ENCODE measurements around the gene KIF1B. TPM values are rescaled to one million over a fixed set of nuclear protein-coding genes. Genes with fewer than 3 reads are reported as not detected.

Gene KIF1B
- total RNA-seq, 1 experiment from 2014 or later: 33.0 TPM

DNA sequence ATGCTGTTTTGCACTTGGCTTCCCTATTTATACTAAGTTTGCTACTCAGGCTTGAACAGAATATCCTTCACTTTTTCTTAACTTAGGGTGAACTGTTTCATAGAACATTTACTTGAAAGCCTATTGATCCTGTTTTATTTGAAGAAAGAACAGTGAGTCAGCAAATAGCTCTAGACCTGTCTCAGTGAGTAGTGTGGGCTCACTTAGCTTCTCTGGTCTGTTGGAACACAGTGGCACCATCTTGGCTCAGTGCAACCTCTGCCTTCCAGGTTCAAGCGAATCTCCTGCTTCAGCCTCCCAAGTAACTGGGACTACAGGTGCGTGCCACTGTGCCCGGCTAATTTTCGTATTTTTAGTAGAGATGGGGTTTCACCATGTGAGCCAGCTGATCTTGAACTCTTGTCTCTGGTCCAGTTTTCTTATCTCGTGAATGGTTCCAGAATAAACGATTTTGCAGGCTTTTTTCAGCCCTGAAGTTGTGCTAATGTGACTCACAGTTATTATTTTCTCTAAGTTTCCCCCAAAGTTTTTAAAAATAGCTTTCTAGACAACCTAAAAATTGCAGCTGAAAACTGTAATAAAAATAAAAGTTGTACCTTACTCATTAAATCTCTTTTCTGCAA, 76.8 kb downstream of the KIF1B start:
- CTCF ChIA-PET: no interaction called here
- no peak for ATAC-seq
- Histone ChIP-seq H3K9me3 (ENCODE audit: control insufficient read depth, insufficient read depth, low read depth, low read length) (no peaks in the 10 kb centered on the region), H3K4me1 (ENCODE audit: control insufficient read depth, insufficient read depth, low read length) (no peaks in the 10 kb centered on the region), H3K4me3 (ENCODE audit: low read depth in 2 of 2, low read length in 2 of 2) (no peak overlapping the region), H3K36me3 (ENCODE audit: control insufficient read depth, insufficient read depth, low read length) (no peaks in the 10 kb centered on the region), H3K27ac (ENCODE audit: low read length) (no peak overlapping the region), H3K27me3 (ENCODE audit: control insufficient read depth, insufficient read depth, low read length) (no peaks in the 10 kb centered on the region)
- POLR2A ChIA-PET: interaction anchor here (0.5 kb wide), 1 partner anchor 86 kb away, joined by 3 read pairs; no protein-coding TSS in a partner anchor
- intact Hi-C loops (cut with micrococcal nuclease; ENCODE audit: unreplicated experiment) (no loop called here), in situ Hi-C loops (cut with HindIII; ENCODE audit: low pct_unique_long_range_greater_than_20kb, low sequenced_read_pairs) (no loop called here)
- DNase-seq (ENCODE audit: low read depth, low spot score): no peak
- BruUV-seq (replicated peaks): no TSS peak
- TF ChIP-seq POLR2AphosphoS5 (IDR thresholded peaks at IDR 0.05; ENCODE audit: low read depth, low read length): no peak
- no peak for TF ChIP-seq TCF7L2 (IDR thresholded peaks at IDR 0.05; ENCODE audit: low read depth, low read length)
- TF ChIP-seq, protein P1, sequence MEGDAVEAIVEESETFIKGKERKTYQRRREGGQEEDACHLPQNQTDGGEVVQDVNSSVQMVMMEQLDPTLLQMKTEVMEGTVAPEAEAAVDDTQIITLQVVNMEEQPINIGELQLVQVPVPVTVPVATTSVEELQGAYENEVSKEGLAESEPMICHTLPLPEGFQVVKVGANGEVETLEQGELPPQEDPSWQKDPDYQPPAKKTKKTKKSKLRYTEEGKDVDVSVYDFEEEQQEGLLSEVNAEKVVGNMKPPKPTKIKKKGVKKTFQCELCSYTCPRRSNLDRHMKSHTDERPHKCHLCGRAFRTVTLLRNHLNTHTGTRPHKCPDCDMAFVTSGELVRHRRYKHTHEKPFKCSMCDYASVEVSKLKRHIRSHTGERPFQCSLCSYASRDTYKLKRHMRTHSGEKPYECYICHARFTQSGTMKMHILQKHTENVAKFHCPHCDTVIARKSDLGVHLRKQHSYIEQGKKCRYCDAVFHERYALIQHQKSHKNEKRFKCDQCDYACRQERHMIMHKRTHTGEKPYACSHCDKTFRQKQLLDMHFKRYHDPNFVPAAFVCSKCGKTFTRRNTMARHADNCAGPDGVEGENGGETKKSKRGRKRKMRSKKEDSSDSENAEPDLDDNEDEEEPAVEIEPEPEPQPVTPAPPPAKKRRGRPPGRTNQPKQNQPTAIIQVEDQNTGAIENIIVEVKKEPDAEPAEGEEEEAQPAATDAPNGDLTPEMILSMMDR (IDR thresholded peaks at IDR 0.05): no peak
- no peak for TF ChIP-seq SIN3A (IDR thresholded peaks at IDR 0.05; ENCODE audit: borderline replicate concordance, insufficient read depth, low read depth, low read length)
- TF ChIP-seq, protein P2, sequence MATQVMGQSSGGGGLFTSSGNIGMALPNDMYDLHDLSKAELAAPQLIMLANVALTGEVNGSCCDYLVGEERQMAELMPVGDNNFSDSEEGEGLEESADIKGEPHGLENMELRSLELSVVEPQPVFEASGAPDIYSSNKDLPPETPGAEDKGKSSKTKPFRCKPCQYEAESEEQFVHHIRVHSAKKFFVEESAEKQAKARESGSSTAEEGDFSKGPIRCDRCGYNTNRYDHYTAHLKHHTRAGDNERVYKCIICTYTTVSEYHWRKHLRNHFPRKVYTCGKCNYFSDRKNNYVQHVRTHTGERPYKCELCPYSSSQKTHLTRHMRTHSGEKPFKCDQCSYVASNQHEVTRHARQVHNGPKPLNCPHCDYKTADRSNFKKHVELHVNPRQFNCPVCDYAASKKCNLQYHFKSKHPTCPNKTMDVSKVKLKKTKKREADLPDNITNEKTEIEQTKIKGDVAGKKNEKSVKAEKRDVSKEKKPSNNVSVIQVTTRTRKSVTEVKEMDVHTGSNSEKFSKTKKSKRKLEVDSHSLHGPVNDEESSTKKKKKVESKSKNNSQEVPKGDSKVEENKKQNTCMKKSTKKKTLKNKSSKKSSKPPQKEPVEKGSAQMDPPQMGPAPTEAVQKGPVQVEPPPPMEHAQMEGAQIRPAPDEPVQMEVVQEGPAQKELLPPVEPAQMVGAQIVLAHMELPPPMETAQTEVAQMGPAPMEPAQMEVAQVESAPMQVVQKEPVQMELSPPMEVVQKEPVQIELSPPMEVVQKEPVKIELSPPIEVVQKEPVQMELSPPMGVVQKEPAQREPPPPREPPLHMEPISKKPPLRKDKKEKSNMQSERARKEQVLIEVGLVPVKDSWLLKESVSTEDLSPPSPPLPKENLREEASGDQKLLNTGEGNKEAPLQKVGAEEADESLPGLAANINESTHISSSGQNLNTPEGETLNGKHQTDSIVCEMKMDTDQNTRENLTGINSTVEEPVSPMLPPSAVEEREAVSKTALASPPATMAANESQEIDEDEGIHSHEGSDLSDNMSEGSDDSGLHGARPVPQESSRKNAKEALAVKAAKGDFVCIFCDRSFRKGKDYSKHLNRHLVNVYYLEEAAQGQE (IDR thresholded peaks at IDR 0.05; ENCODE audit: insufficient read depth in 1 of 2, low read depth in 2 of 2, low read length in 1 of 2): no peak

DNA sequence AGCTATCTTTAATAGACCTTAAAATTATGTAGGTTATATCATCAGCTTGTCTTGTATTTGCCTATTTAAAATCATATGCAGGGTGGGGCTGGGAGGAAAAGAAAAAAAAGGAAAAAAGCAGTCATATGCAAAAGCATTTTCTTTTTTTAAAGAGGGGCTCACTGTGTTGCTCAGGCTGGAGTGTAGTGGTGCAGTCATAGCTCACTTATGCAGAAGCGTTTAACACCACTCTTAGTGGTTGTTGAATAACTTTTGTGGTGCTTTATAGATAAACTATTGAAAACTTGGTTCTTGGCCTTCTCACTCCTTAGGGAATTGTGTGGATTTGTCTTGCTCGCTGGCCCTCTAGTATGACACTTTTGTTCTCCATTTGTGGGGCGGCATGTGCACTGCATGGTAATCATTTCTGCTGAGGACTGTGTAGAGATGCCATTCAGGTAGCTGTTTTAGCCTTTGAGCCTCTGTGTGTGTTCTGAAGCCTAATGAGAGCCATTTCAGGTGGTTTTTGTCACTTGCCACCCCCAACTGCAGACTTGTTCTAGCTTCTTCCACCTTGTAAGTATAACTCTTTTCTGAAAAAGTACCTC, 77.8 kb downstream of the KIF1B start:
- Histone ChIP-seq H3K27me3 (ENCODE audit: control insufficient read depth, insufficient read depth, low read length) (no peaks in the 10 kb centered on the region), H3K27ac (ENCODE audit: low read length) (no peak overlapping the region), H3K9me3 (ENCODE audit: control insufficient read depth, insufficient read depth, low read depth, low read length) (no peaks in the 10 kb centered on the region), H3K4me1 (ENCODE audit: control insufficient read depth, insufficient read depth, low read length) (no peaks in the 10 kb centered on the region), H3K36me3 (ENCODE audit: control insufficient read depth, insufficient read depth, low read length) (0 out of 2 replicates have a peak, but pooled peaks cover 5% of the 10 kb centered on the region), H3K4me3 (ENCODE audit: low read depth in 2 of 2, low read length in 2 of 2) (no peak overlapping the region)
- POLR2A ChIA-PET: no interaction called here
- in situ Hi-C loops (cut with HindIII; ENCODE audit: low pct_unique_long_range_greater_than_20kb, low sequenced_read_pairs) (no loop called here), intact Hi-C loops (cut with micrococcal nuclease; ENCODE audit: unreplicated experiment) (no loop called here)
- no peak for DNase-seq (ENCODE audit: low read depth, low spot score)
- no TSS peak for BruUV-seq (replicated peaks)
- TF ChIP-seq, protein P2 (IDR thresholded peaks at IDR 0.05; ENCODE audit: insufficient read depth in 1 of 2, low read depth in 2 of 2, low read length in 1 of 2): no peak
- no peak for TF ChIP-seq TCF7L2 (IDR thresholded peaks at IDR 0.05; ENCODE audit: low read depth, low read length)
- no peak for TF ChIP-seq POLR2AphosphoS5 (IDR thresholded peaks at IDR 0.05; ENCODE audit: low read depth, low read length)
- no peak for TF ChIP-seq SIN3A (IDR thresholded peaks at IDR 0.05; ENCODE audit: borderline replicate concordance, insufficient read depth, low read depth, low read length)
- TF ChIP-seq, protein P1 (IDR thresholded peaks at IDR 0.05): no peak
- no peak for ATAC-seq
- CTCF ChIA-PET: no interaction called here

Data from Panc1 (cell line).